ENCODE data around the gene NKX3-2.

Gene NKX3-2

DNA sequence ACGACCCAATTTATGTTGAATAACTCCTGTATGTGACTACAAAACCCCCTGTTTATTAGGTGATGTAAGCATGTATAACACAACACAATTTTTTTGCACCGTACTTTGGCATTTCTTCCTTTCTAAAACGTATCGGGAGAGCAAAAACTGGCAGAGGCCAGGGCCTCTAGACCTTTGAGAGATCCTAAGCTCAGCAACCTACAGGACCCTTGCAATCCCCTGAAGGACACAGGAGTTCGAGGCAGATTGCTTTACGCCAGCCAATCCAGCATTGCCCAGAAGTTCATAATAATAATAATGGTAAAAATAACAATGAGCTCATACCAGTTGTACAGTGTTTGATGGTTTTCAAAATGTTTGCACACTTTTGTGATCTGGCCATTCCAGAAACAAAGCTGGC is 7.7 kb downstream of the NKX3-2 start:
- ATAC-seq: no peak
- TF ChIP-seq SNAI2 (CRISPR knock-in tag; IDR thresholded peaks at IDR 0.05): no peak
- TF ChIP-seq CSDC2 (CRISPR knock-in tag; IDR thresholded peaks at IDR 0.05): no peak
- no peak for TF ChIP-seq ARNTL (CRISPR knock-in tag; IDR thresholded peaks at IDR 0.05; ENCODE audit: borderline replicate concordance, low read depth)
- no peak for TF ChIP-seq ZFP30 (CRISPR knock-in tag; IDR thresholded peaks at IDR 0.05)
- TF ChIP-seq GLIS3 (CRISPR knock-in tag; IDR thresholded peaks at IDR 0.05): no peak
- TF ChIP-seq ESRRG (CRISPR knock-in tag; IDR thresholded peaks at IDR 0.05): no peak
- TF ChIP-seq, protein P1, sequence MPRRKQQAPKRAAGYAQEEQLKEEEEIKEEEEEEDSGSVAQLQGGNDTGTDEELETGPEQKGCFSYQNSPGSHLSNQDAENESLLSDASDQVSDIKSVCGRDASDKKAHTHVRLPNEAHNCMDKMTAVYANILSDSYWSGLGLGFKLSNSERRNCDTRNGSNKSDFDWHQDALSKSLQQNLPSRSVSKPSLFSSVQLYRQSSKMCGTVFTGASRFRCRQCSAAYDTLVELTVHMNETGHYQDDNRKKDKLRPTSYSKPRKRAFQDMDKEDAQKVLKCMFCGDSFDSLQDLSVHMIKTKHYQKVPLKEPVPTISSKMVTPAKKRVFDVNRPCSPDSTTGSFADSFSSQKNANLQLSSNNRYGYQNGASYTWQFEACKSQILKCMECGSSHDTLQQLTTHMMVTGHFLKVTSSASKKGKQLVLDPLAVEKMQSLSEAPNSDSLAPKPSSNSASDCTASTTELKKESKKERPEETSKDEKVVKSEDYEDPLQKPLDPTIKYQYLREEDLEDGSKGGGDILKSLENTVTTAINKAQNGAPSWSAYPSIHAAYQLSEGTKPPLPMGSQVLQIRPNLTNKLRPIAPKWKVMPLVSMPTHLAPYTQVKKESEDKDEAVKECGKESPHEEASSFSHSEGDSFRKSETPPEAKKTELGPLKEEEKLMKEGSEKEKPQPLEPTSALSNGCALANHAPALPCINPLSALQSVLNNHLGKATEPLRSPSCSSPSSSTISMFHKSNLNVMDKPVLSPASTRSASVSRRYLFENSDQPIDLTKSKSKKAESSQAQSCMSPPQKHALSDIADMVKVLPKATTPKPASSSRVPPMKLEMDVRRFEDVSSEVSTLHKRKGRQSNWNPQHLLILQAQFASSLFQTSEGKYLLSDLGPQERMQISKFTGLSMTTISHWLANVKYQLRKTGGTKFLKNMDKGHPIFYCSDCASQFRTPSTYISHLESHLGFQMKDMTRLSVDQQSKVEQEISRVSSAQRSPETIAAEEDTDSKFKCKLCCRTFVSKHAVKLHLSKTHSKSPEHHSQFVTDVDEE (CRISPR knock-in tag; IDR thresholded peaks at IDR 0.05): no peak
- TF ChIP-seq TOX (CRISPR knock-in tag; IDR thresholded peaks at IDR 0.05; ENCODE audit: borderline replicate concordance): no peak
- no peak for TF ChIP-seq TCF4 (CRISPR knock-in tag; IDR thresholded peaks at IDR 0.05; ENCODE audit: borderline replicate concordance)
- TF ChIP-seq PPARA (CRISPR knock-in tag; IDR thresholded peaks at IDR 0.05; ENCODE audit: borderline replicate concordance): no peak
- TF ChIP-seq BACH2 (CRISPR knock-in tag; IDR thresholded peaks at IDR 0.05; ENCODE audit: borderline replicate concordance): no peak
- no peak for TF ChIP-seq ZNF565 (CRISPR knock-in tag; conservative IDR thresholded peaks at IDR 0.05; ENCODE audit: low read depth)

DNA sequence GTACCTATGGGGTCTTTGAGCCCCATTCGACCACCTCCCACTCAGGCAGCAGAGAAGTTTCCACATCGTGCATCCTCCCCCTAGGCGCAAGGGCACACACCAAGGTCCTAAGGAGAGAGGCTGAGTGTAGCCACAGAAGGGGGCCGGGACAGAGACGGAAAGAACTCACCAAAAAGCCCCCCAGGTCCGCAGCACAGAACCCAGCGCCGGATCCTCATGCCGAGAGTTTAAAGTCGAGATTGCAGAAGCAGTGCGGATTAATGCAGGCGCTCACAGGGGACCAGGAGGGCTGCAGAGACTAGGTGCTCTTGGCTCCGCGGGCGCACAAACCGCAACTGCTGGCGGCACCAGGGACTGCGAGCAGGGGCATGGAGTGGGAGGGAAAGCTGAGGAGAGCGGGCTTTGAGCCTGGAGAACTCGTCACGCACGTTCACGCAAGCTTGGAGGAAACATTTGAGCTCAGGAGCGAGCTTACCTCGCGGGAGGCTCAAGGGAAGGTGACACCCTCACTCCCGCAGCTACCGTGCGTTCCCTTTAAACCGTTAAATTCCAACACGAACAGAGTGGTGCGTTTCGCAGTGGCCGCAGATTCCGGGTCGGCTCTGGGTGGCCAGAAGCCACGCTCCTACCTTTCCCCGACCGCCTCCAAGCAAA is 8.5 kb downstream of the NKX3-2 start:
- peak; percentile 26; the same call in 1 of the 3 replicates for ATAC-seq

More for the DNA sequence above, 8.5 kb downstream of the NKX3-2 start:
- TF ChIP-seq ARNTL (CRISPR knock-in tag; IDR thresholded peaks at IDR 0.05; ENCODE audit: borderline replicate concordance, low read depth) (no peak), CSDC2 (CRISPR knock-in tag; IDR thresholded peaks at IDR 0.05) (no peak), ZFP30 (CRISPR knock-in tag; IDR thresholded peaks at IDR 0.05) (no peak), BACH2 (CRISPR knock-in tag; IDR thresholded peaks at IDR 0.05; ENCODE audit: borderline replicate concordance) (no peak), ESRRG (CRISPR knock-in tag; IDR thresholded peaks at IDR 0.05) (no peak), ZNF70 (CRISPR knock-in tag; IDR thresholded peaks at IDR 0.05) (no peak), ZFP3 (CRISPR knock-in tag; IDR thresholded peaks at IDR 0.05) (no peak), RARB (CRISPR knock-in tag; IDR thresholded peaks at IDR 0.05) (no peak), ISL1 (CRISPR knock-in tag; IDR thresholded peaks at IDR 0.05) (no peak), SNAI2 (CRISPR knock-in tag; IDR thresholded peaks at IDR 0.05) (no peak), TOX (CRISPR knock-in tag; IDR thresholded peaks at IDR 0.05; ENCODE audit: borderline replicate concordance) (no peak), TCF4 (CRISPR knock-in tag; IDR thresholded peaks at IDR 0.05; ENCODE audit: borderline replicate concordance) (no peak), ZC3H10 (CRISPR knock-in tag; IDR thresholded peaks at IDR 0.05) (no peak), OSR1 (CRISPR knock-in tag; IDR thresholded peaks at IDR 0.05) (no peak)
- TF ChIP-seq, protein P2, sequence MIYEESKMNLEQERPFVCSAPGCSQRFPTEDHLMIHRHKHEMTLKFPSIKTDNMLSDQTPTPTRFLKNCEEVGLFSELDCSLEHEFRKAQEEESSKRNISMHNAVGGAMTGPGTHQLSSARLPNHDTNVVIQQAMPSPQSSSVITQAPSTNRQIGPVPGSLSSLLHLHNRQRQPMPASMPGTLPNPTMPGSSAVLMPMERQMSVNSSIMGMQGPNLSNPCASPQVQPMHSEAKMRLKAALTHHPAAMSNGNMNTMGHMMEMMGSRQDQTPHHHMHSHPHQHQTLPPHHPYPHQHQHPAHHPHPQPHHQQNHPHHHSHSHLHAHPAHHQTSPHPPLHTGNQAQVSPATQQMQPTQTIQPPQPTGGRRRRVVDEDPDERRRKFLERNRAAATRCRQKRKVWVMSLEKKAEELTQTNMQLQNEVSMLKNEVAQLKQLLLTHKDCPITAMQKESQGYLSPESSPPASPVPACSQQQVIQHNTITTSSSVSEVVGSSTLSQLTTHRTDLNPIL (CRISPR knock-in tag; IDR thresholded peaks at IDR 0.05; ENCODE audit: low read depth): no peak
- TF ChIP-seq, protein P3, sequence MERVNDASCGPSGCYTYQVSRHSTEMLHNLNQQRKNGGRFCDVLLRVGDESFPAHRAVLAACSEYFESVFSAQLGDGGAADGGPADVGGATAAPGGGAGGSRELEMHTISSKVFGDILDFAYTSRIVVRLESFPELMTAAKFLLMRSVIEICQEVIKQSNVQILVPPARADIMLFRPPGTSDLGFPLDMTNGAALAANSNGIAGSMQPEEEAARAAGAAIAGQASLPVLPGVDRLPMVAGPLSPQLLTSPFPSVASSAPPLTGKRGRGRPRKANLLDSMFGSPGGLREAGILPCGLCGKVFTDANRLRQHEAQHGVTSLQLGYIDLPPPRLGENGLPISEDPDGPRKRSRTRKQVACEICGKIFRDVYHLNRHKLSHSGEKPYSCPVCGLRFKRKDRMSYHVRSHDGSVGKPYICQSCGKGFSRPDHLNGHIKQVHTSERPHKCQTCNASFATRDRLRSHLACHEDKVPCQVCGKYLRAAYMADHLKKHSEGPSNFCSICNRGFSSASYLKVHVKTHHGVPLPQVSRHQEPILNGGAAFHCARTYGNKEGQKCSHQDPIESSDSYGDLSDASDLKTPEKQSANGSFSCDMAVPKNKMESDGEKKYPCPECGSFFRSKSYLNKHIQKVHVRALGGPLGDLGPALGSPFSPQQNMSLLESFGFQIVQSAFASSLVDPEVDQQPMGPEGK (CRISPR knock-in tag; IDR thresholded peaks at IDR 0.05; ENCODE audit: borderline replicate concordance): no peak
- TF ChIP-seq, protein P1 (CRISPR knock-in tag; IDR thresholded peaks at IDR 0.05): no peak
- TF ChIP-seq, protein P4, sequence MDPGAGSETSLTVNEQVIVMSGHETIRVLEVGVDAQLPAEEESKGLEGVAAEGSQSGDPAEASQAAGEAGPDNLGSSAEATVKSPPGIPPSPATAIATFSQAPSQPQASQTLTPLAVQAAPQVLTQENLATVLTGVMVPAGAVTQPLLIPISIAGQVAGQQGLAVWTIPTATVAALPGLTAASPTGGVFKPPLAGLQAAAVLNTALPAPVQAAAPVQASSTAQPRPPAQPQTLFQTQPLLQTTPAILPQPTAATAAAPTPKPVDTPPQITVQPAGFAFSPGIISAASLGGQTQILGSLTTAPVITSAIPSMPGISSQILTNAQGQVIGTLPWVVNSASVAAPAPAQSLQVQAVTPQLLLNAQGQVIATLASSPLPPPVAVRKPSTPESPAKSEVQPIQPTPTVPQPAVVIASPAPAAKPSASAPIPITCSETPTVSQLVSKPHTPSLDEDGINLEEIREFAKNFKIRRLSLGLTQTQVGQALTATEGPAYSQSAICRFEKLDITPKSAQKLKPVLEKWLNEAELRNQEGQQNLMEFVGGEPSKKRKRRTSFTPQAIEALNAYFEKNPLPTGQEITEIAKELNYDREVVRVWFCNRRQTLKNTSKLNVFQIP (CRISPR knock-in tag; IDR thresholded peaks at IDR 0.05; ENCODE audit: borderline replicate concordance, low read depth): no peak
